Colonic mucosa (tissue), 4 donors: Measurements from ENCODE around the gene SPEN. TPM values are rescaled to one million over a fixed set of nuclear protein-coding genes. Genes with fewer than 3 reads are reported as not detected.

Experiments
- DNase-seq: peaks from one replicate; pipeline ENCODE4 v3.0.0-alpha.2; 2020
- H3K27ac ChIP-seq: fragments of 200-600 bp; one replicate; pipeline ENCODE4 v1.8.0; 2021
- H3K27me3 ChIP-seq: fragments of 200-600 bp; one replicate; pipeline ENCODE4 v1.8.0; 2021
- H3K36me3 ChIP-seq: fragments of 200-600 bp; one replicate; pipeline ENCODE4 v1.8.0; 2021
- H3K4me1 ChIP-seq: fragments of 200-600 bp; one replicate; pipeline ENCODE4 v1.8.0; 2021; ENCODE audit warnings: mild to moderate bottlenecking
- H3K4me3 ChIP-seq: fragments of 200-600 bp; one replicate; pipeline ENCODE4 v1.8.0; 2021
- H3K9ac ChIP-seq, 2 donors: one replicate each; pipeline ENCODE4 v1.7.0; 2013; ENCODE audit warnings: control low read depth in 2 of 2, low read depth in 2 of 2, low read length in 2 of 2
- H3K9me3 ChIP-seq: fragments of 200-600 bp; one replicate; pipeline ENCODE4 v1.8.0; 2021
- intact Hi-C: fragments of 100-400 bp; cut with DNase I; formaldehyde crosslinking; loops from one replicate; pipeline ENCODE4 v1.14.1; 2022
- total RNA-seq, 2 donors: library from RNA; stranded (reverse); fragmentation: NEBNext Ultra II Directional in 1 of 2; extraction: Animal tissue kit (Norgen Biotek cat#: 25700) in 1 of 2; gene quantifications; one replicate each; pipeline ENCODE4 v1.2.1, GENCODE V29; 2021
- TF ChIP-seq, protein P1 (sequence below): fragments of 200-600 bp; IDR thresholded peaks from one replicate; pipeline ENCODE4 v1.8.0; 2022; ENCODE audit warnings: antibody characterized with exemption, mild to moderate bottlenecking
- donor health status: healthy.
- donor health status: DM: no; HTN: no; CAD: no.
- donor health status: DM: no; HTN: no; CAD: no.

SPEN gene
- total RNA-seq, 2 donors from 2014 or later = 40.9 to 42.5 TPM

DNA sequence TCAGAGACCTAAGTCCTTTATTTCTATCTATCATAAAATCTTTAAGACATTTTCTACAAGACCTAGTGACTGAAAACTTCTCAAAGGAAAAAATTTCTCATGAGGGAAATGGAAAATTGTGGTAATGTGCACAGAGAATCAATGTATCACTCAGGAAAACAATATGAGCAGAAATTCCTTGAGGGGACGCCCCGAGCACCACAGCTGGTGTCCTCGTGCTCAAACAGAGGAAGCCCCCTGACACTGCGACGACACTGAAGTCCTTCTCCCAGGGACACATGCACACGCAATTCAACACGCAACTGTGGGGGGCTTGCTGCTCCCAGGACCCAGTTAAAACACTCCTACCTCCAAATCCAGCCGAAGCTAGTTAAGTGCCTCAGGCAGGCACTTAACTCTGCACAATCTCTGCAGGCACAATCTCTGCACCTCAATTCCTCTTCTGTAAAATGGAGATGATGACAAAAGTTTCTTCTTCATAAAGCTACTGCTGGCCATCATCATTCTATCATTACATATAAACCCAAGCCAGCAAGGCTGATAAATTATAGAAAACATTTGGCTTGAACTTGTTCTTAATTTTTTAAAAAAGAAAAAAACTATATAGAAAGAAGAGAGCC lies 112.4 kb downstream of the SPEN start:
- TF ChIP-seq, protein P1, sequence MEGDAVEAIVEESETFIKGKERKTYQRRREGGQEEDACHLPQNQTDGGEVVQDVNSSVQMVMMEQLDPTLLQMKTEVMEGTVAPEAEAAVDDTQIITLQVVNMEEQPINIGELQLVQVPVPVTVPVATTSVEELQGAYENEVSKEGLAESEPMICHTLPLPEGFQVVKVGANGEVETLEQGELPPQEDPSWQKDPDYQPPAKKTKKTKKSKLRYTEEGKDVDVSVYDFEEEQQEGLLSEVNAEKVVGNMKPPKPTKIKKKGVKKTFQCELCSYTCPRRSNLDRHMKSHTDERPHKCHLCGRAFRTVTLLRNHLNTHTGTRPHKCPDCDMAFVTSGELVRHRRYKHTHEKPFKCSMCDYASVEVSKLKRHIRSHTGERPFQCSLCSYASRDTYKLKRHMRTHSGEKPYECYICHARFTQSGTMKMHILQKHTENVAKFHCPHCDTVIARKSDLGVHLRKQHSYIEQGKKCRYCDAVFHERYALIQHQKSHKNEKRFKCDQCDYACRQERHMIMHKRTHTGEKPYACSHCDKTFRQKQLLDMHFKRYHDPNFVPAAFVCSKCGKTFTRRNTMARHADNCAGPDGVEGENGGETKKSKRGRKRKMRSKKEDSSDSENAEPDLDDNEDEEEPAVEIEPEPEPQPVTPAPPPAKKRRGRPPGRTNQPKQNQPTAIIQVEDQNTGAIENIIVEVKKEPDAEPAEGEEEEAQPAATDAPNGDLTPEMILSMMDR = no peak
- DNase-seq = no peak
- intact Hi-C loops = no loop called here
- Histone ChIP-seq H3K36me3 (no peaks in the 10 kb centered on the region), H3K4me3 (no peak overlapping the region), H3K27ac (no peak overlapping the region), H3K27me3 (no peaks in the 10 kb centered on the region), H3K4me1 (peaks cover 4% of the 10 kb centered on the region), H3K9me3 (no peaks in the 10 kb centered on the region), H3K9ac (no peak overlapping the region)

DNA sequence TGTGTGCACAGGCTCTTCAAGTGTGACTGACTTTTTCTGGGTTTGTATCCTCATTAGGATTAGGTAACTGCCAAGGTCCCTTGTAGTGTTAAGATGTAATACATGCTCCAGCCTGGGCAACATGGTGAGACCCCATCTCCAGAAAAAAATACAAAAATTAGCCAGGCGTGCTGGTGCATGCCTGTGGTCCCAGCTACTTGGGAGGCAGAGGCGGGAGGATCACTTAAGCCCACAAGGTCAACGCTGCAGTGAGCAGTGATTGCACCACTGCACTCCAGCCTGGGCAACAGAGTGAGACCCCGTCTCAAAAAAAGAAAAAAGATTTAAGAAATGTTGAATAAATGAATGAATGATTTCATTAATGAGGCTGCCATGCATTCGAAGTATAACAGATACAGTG lies 113.3 kb downstream of the SPEN start:
- no peak overlapping the region for H3K9ac ChIP-seq
- H3K36me3 ChIP-seq = no peaks in the 10 kb centered on the region
- intact Hi-C loops = no loop called here
- no peak overlapping the region for H3K4me3 ChIP-seq
- H3K27me3 ChIP-seq = no peaks in the 10 kb centered on the region
- H3K9me3 ChIP-seq = no peaks in the 10 kb centered on the region
- peaks cover 4% of the 10 kb centered on the region for H3K4me1 ChIP-seq
- no peak overlapping the region for H3K27ac ChIP-seq
- TF ChIP-seq, protein P1 = no peak
- no peak for DNase-seq

DNA sequence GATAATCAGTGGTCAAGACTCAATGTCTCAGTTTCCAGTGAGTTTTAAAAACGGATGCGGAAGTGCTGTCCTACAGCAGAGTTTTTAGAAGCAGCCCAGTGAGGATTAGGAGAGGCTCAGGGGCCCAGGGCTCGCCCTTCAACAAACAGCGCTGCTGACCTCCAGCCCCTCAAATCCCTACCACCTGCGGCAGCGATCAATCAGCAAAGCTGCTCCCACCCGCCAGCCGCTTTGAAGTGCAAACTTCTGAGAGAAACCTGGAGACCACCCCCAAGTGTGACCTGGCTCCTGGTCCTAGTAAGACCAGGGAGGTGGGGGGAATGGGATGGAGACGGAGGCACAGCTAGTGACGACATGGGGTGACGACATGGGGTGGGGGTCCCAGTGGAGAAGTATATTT lies 114.0 kb downstream of the SPEN start:
- Histone ChIP-seq H3K27ac (no peak overlapping the region), H3K9ac (no peak overlapping the region), H3K4me3 (no peak overlapping the region), H3K9me3 (no peaks in the 10 kb centered on the region), H3K27me3 (no peaks in the 10 kb centered on the region), H3K36me3 (no peaks in the 10 kb centered on the region), H3K4me1 (peaks cover 4% of the 10 kb centered on the region)
- no peak for DNase-seq
- TF ChIP-seq, protein P1 = no peak
- intact Hi-C loops = no loop called here

DNA sequence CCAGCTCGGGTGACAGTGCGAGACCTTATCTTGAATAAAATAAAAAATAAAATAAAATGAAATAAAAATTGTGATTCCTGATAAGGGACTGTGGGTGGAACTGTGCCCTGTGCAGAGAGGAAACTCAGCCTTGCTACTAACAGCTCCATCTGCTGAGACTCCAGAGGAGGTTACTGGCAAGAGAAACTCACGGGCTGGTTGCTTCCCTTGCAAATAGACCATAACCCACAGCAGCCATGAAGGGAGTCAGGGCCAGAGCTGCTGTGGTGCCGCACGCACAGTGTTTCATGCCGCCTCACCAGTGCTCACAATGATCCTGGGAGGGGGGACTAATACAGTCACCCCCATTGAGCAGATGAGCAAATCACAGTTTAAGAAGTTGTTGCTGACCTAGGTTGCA lies 114.7 kb downstream of the SPEN start:
- TF ChIP-seq, protein P1 = no peak
- intact Hi-C loops = no loop called here
- no peaks in the 10 kb centered on the region for H3K27me3 ChIP-seq
- no peaks in the 10 kb centered on the region for H3K9me3 ChIP-seq
- H3K36me3 ChIP-seq = no peaks in the 10 kb centered on the region
- H3K4me3 ChIP-seq = no peak overlapping the region
- no peak for DNase-seq
- no peak overlapping the region for H3K9ac ChIP-seq
- peaks cover 4% of the 10 kb centered on the region for H3K4me1 ChIP-seq
- no peak overlapping the region for H3K27ac ChIP-seq

DNA sequence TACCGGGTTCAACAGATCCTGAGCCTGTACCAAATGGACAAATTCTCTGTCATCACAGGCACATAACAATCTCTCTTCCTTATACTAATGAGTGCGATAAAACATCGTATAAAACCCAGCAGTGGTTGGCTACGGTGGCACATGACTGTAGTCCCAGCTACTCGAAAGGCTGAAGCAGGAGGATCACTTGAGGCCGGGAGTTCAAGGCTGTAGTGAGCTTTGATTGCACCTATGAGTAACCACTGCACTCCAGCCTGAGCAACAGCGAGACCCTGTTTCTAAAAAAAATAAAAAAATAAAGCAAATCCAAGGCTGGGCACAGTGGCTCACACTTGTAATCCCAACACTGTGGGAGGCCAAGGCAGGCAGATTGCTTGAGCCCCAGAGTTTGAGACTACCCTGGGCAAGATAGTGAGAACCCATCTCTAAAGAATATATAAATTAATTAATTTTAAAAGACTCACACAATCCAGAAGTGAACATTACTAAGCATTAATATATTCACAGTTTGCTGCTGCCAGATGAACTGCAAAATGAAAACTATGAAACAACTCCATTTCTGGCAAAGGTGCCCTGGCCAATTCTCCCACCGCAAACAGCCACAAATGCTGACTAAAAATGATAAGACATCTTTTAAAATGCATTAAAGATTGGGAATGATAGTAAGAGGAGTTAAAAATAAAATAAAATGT lies 115.3 kb downstream of the SPEN start:
- DNase-seq = no peak
- Histone ChIP-seq H3K36me3 (no peaks in the 10 kb centered on the region), H3K27ac (no peak overlapping the region), H3K4me1 (peaks cover 4% of the 10 kb centered on the region), H3K9me3 (no peaks in the 10 kb centered on the region), H3K27me3 (no peaks in the 10 kb centered on the region), H3K9ac (no peak overlapping the region), H3K4me3 (no peak overlapping the region)
- TF ChIP-seq, protein P1 = no peak
- intact Hi-C loops = no loop called here
